Measurements from ENCODE around the gene LONP2.

- TF ChIP-seq POLR2A (IDR thresholded peaks at IDR 0.05) (no peak), POLR2AphosphoS5 (IDR thresholded peaks at IDR 0.05) (no peak)
- TF ChIP-seq, protein P1, sequence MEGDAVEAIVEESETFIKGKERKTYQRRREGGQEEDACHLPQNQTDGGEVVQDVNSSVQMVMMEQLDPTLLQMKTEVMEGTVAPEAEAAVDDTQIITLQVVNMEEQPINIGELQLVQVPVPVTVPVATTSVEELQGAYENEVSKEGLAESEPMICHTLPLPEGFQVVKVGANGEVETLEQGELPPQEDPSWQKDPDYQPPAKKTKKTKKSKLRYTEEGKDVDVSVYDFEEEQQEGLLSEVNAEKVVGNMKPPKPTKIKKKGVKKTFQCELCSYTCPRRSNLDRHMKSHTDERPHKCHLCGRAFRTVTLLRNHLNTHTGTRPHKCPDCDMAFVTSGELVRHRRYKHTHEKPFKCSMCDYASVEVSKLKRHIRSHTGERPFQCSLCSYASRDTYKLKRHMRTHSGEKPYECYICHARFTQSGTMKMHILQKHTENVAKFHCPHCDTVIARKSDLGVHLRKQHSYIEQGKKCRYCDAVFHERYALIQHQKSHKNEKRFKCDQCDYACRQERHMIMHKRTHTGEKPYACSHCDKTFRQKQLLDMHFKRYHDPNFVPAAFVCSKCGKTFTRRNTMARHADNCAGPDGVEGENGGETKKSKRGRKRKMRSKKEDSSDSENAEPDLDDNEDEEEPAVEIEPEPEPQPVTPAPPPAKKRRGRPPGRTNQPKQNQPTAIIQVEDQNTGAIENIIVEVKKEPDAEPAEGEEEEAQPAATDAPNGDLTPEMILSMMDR (IDR thresholded peaks at IDR 0.05 in 8 of 11, conservative IDR thresholded peaks at IDR 0.05 in 3 of 11): no peak
Measured at GRCh38 chr16:48218473-48218872, 25.6 kb upstream of the LONP2 start.

Data from spleen (tissue), 7 donors.